H1 (cell line): Measurements from ENCODE around the gene NRXN3.

Experiments
- EGR1 ChIP-seq: IDR thresholded peaks from 2 replicates; pipeline ENCODE4 v1.6.1; 2011; ENCODE audit warnings: low read depth, low read length, borderline replicate concordance
- EP300 ChIP-seq, 2 experiments: IDR thresholded peaks; 1 replicate in 1 of 2; 2 replicates in 1 of 2; pipeline ENCODE4 v1.6.1; 2011 to 2012; ENCODE audit warnings: low read depth in 2 of 2, low read length in 2 of 2, mild to moderate bottlenecking in 2 of 2, borderline replicate concordance in 1 of 2, inconsistent platforms in 1 of 2, moderate library complexity in 1 of 2
- HDAC2 ChIP-seq, 2 experiments: fragments of 300-600 bp in 1 of 2; sonication (generic) in 1 of 2; IDR thresholded peaks; 2 replicates each; pipeline ENCODE4 v1.6.1; 2011 to 2012; ENCODE audit warnings: low read depth in 2 of 2, low read length in 2 of 2, mild to moderate bottlenecking in 2 of 2, moderate library complexity in 2 of 2, borderline replicate concordance in 1 of 2, inconsistent platforms in 1 of 2
- JUND ChIP-seq: IDR thresholded peaks from 2 replicates; pipeline ENCODE4 v1.6.1; 2011; ENCODE audit warnings: mild to moderate bottlenecking, improper control_type of control experiment, low read length
- POLR2AphosphoS5 ChIP-seq: IDR thresholded peaks from 2 replicates; pipeline ENCODE4 v1.6.1; 2011; ENCODE audit warnings: low read depth, low read length
- SP1 ChIP-seq: IDR thresholded peaks from 2 replicates; pipeline ENCODE4 v1.6.1; 2011; ENCODE audit warnings: low read depth, low read length
- TAF7 ChIP-seq: optimal IDR thresholded peaks from 2 replicates; pipeline ENCODE3; 2011; ENCODE audit warnings: low read depth, mild to moderate bottlenecking, inconsistent platforms, low read length, moderate library complexity, borderline replicate concordance
- TBP ChIP-seq: IDR thresholded peaks from 2 replicates; pipeline ENCODE4 v1.6.1; 2011; ENCODE audit warnings: low read depth, low read length, improper control_type of control experiment
- TF ChIP-seq, protein P1 (sequence below), 3 experiments: IDR thresholded peaks; 1 replicate in 2 of 3; 2 replicates in 1 of 3; pipeline versions ENCODE4 v1.5.1 to v1.6.1; 2011; ENCODE audit warnings: low read length in 3 of 3, mild to moderate bottlenecking in 3 of 3, inconsistent platforms in 2 of 3, low read depth in 1 of 3, moderate library complexity in 1 of 3; ENCODE audit not compliant: insufficient read depth in 1 of 3; ENCODE audit errors: control extremely low read depth in 1 of 3

DNA sequence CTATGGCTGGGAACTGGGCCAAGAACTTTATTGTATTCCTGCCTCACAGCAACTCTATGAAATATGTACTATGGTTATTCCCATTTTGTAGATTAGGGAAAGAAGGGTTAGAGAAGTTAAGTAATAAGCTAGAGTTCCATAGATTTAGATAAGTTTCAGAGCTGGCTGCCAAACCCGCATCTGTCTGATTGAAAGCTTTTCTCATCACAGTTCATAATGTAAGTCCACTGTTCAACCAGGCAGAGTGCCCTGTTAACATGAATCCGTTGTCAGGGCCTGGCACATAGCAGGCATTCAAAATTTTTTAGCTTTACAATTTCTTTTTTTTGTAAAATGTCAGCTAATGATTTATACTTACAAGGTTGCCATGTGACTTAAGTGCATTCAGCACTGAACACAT, 467.3 kb downstream of the NRXN3 start:
- no peak for TF ChIP-seq TAF7
- TF ChIP-seq JUND, result no peak
- TF ChIP-seq EP300 (IDR thresholded peaks at IDR 0.05; ENCODE audit: borderline replicate concordance in 1 of 2, low read depth in 2 of 2, low read length in 2 of 2), result no peak
- no peak for TF ChIP-seq SP1
- no peak for TF ChIP-seq POLR2AphosphoS5
- TF ChIP-seq, protein P1, sequence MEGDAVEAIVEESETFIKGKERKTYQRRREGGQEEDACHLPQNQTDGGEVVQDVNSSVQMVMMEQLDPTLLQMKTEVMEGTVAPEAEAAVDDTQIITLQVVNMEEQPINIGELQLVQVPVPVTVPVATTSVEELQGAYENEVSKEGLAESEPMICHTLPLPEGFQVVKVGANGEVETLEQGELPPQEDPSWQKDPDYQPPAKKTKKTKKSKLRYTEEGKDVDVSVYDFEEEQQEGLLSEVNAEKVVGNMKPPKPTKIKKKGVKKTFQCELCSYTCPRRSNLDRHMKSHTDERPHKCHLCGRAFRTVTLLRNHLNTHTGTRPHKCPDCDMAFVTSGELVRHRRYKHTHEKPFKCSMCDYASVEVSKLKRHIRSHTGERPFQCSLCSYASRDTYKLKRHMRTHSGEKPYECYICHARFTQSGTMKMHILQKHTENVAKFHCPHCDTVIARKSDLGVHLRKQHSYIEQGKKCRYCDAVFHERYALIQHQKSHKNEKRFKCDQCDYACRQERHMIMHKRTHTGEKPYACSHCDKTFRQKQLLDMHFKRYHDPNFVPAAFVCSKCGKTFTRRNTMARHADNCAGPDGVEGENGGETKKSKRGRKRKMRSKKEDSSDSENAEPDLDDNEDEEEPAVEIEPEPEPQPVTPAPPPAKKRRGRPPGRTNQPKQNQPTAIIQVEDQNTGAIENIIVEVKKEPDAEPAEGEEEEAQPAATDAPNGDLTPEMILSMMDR (IDR thresholded peaks at IDR 0.05; ENCODE audit: control extremely low read depth in 1 of 3, insufficient read depth in 1 of 3, low read depth in 1 of 3, low read length in 3 of 3), result no peak
- no peak for TF ChIP-seq TBP
- no peak for TF ChIP-seq EGR1
- TF ChIP-seq HDAC2 (IDR thresholded peaks at IDR 0.05; ENCODE audit: borderline replicate concordance in 1 of 2, low read depth in 2 of 2, low read length in 2 of 2), result no peak
